SHP77 treated with DMSO at 0.1 percent for 48 hours (cell line): ENCODE data around the gene TBX20.
"Not testable (repeated sequence)": the region's sequence is repeated elsewhere in the genome, so short reads cannot be mapped to it uniquely, and the experiment has no call there.

ENCODE experiments used
- DNase-seq: peaks from one replicate; lab custom pipeline; 2025; lab: John Stamatoyannopoulos, UW

Gene TBX20

GRCh38 chr7:35220176-35220575, 33.7 kb downstream of the TBX20 start:
- not testable (repeated sequence) for DNase-seq

GRCh38 chr7:35216033-35216432, 37.9 kb downstream of the TBX20 start:
- not testable (repeated sequence) for DNase-seq

- DNase-seq: not testable (repeated sequence)
Observed at GRCh38 chr7:35215063-35215462, 38.8 kb downstream of the TBX20 start.

- not testable (repeated sequence) for DNase-seq
Observed at GRCh38 chr7:35206924-35207323, 47.0 kb downstream of the TBX20 start.

GRCh38 chr7:35204850-35205249, 49.0 kb downstream of the TBX20 start:
- DNase-seq: not testable (repeated sequence)

GRCh38 chr7:35204031-35204430, 49.9 kb downstream of the TBX20 start:
- DNase-seq: not testable (repeated sequence)

GRCh38 chr7:35202353-35202752, 51.5 kb downstream of the TBX20 start:
- DNase-seq: not testable (repeated sequence)

- DNase-seq: not testable (repeated sequence)
Observed at GRCh38 chr7:35200170-35200569, 53.7 kb downstream of the TBX20 start.

- not testable (repeated sequence) for DNase-seq
Observed at GRCh38 chr7:35198370-35199140, 55.3 kb downstream of the TBX20 start.

- not testable (repeated sequence) for DNase-seq
Observed at GRCh38 chr7:35191571-35191970, 62.3 kb downstream of the TBX20 start.

GRCh38 chr7:35190146-35190773, 63.6 kb downstream of the TBX20 start:
- DNase-seq: not testable (repeated sequence)

GRCh38 chr7:35186751-35187150, 67.1 kb downstream of the TBX20 start:
- DNase-seq: not testable (repeated sequence)

GRCh38 chr7:35185908-35186731, 67.8 kb downstream of the TBX20 start:
- no peak for DNase-seq

- not testable (repeated sequence) for DNase-seq
Observed at GRCh38 chr7:35185578-35185907, 68.4 kb downstream of the TBX20 start.

GRCh38 chr7:35184961-35185360, 68.9 kb downstream of the TBX20 start:
- not testable (repeated sequence) for DNase-seq

GRCh38 chr7:35183873-35184503, 69.9 kb downstream of the TBX20 start:
- not testable (repeated sequence) for DNase-seq

GRCh38 chr7:35180665-35181064, 73.2 kb downstream of the TBX20 start:
- not testable (repeated sequence) for DNase-seq

- DNase-seq: not testable (repeated sequence)
Observed at GRCh38 chr7:35173176-35173575, 80.7 kb downstream of the TBX20 start.

GRCh38 chr7:35172131-35172530, 81.8 kb downstream of the TBX20 start:
- DNase-seq: not testable (repeated sequence)

GRCh38 chr7:35167658-35168057, 86.2 kb downstream of the TBX20 start:
- DNase-seq: not testable (repeated sequence)

- not testable (repeated sequence) for DNase-seq
Observed at GRCh38 chr7:35167158-35167557, 86.7 kb downstream of the TBX20 start.
